ENCODE data around the gene FGF14. TPM values are rescaled to one million over a fixed set of nuclear protein-coding genes. Genes with fewer than 3 reads are reported as not detected.

FGF14 gene
- total and polyA plus RNA-seq, 2 experiments from 2014 or later, result 0.03 TPM; not detected in 1

GRCh38 chr13:102327119-102327617 is 74.7 kb downstream of the FGF14 start (continued):
- no peak for TF ChIP-seq ZNF462 (CRISPR knock-in tag; IDR thresholded peaks at IDR 0.05)
- TF ChIP-seq EZH2 (IDR thresholded peaks at IDR 0.05; ENCODE audit: low read depth, unreplicated experiment), result no peak
- TF ChIP-seq CREB1 (CRISPR knock-in tag; IDR thresholded peaks at IDR 0.05; ENCODE audit: low read depth), result no peak

- Histone ChIP-seq H3K36me3 (ENCODE audit: insufficient read depth) (no peaks in the 10 kb centered on the region), H3K9me2 (ENCODE audit: insufficient read depth) (no peaks in the 10 kb centered on the region), H3K79me2 (replicated peaks; ENCODE audit: insufficient read depth) (no peaks in the 10 kb centered on the region), H3K4me3 (no peak overlapping the region), H3F3A (replicated peaks; ENCODE audit: low read depth) (no peaks in the 10 kb centered on the region), H3K4me1 (ENCODE audit: insufficient read depth) (no peaks in the 10 kb centered on the region), H3K4me2 (no peak overlapping the region), H3K27ac (ENCODE audit: low read depth) (no peak overlapping the region), H3K27me3 (ENCODE audit: insufficient read depth) (no peaks in the 10 kb centered on the region), H2AFZ (no peak overlapping the region), H4K20me1 (replicated peaks; ENCODE audit: insufficient read depth) (no peaks in the 10 kb centered on the region)
- H3K4me1 Mint-ChIP-seq, result no peaks in the 10 kb centered on the region
- no peak overlapping the region for H3K27ac Mint-ChIP-seq
- H3K4me3 Mint-ChIP-seq, result no peak overlapping the region
- DNase-seq (ENCODE audit: low spot score) (no peak), ATAC-seq (no peak)
- no peaks in the 10 kb centered on the region; the same call in 2 of the 3 replicates for H3K9me3 Mint-ChIP-seq
- no peaks in the 10 kb centered on the region for H3K36me3 Mint-ChIP-seq (ENCODE audit: low read depth)
- H3K27me3 Mint-ChIP-seq (ENCODE audit: insufficient read depth, low read depth, poor library complexity), result no peaks in the 10 kb centered on the region
- no peak for TF ChIP-seq ZNF462 (CRISPR knock-in tag; IDR thresholded peaks at IDR 0.05)
- TF ChIP-seq CREB1 (CRISPR knock-in tag; IDR thresholded peaks at IDR 0.05; ENCODE audit: low read depth), result no peak
- no peak for TF ChIP-seq NANOG (IDR thresholded peaks at IDR 0.05; ENCODE audit: borderline replicate concordance)
- no peak for TF ChIP-seq EZH2 (IDR thresholded peaks at IDR 0.05; ENCODE audit: low read depth, unreplicated experiment)
Measured at GRCh38 chr13:102326381-102327118, 75.3 kb downstream of the FGF14 start.

Data from GM23338 (cell line).